IMR-90 (cell line): ENCODE data around the gene RAD51B. TPM values are rescaled to one million over a fixed set of nuclear protein-coding genes. Genes with fewer than 3 reads are reported as not detected.

Source experiments
- ATAC-seq: fragments of 200-7000 bp; cut with Tn5 transposase; 2 replicates; pipeline ENCODE4 v1.9.1; 2020; ENCODE audit warnings: low read depth, mild to moderate bottlenecking, moderate library complexity
- BruUV-seq: library from RNA; stranded (reverse); fragments of 400-500 nt; replicated peaks from 2 replicates; lab custom pipeline; 2021; lab: Mats Ljungman, UMichigan
- CTCF ChIA-PET: fragments of 300-600 bp; formaldehyde crosslinking; extraction: SDS; loops from one replicate; lab custom pipeline; 2021; ENCODE audit warnings: antibody characterized with exemption; lab: Yijun Ruan, JAX
- POLR2A ChIA-PET: fragments of 300-600 bp; sonication (Branson Sonifier 250); formaldehyde crosslinking; loops from one replicate; lab custom pipeline; 2022; ENCODE audit warnings: antibody characterized with exemption; ENCODE audit not compliant: unreplicated experiment; lab: Charles Lee
- DNase-seq: peaks from one replicate; pipeline ENCODE4 v3.0.0; 2013
- H2AFZ ChIP-seq: replicated peaks from 2 replicates; pipeline ENCODE3; 2013; ENCODE audit warnings: low read length, mild to moderate bottlenecking; ENCODE audit not compliant: poor library complexity
- H2AK5ac ChIP-seq: 2 replicates; pipeline ENCODE4 v1.6.1; 2013; ENCODE audit warnings: low read depth, low read length, inconsistent platforms
- H2AK9ac ChIP-seq: replicated peaks from 2 replicates; pipeline ENCODE3; 2013; ENCODE audit warnings: mild to moderate bottlenecking, low read depth, low read length, moderate library complexity; ENCODE audit not compliant: poor library complexity
- H2BK120ac ChIP-seq: 2 replicates; pipeline ENCODE4 v1.6.1; 2013; ENCODE audit warnings: low read depth, low read length, inconsistent platforms
- H2BK15ac ChIP-seq: 3 replicates; pipeline ENCODE4 v1.6.1; 2013; ENCODE audit warnings: low read depth, low read length, inconsistent platforms
- H2BK20ac ChIP-seq: 2 replicates; pipeline ENCODE4 v1.6.1; 2013; ENCODE audit warnings: low read depth, mild to moderate bottlenecking, inconsistent platforms, low read length, moderate library complexity
- H2BK5ac ChIP-seq: 2 replicates; pipeline ENCODE4 v1.6.1; 2013; ENCODE audit warnings: mild to moderate bottlenecking, low read depth, low read length, inconsistent platforms; ENCODE audit not compliant: poor library complexity, severe bottlenecking
- H3K14ac ChIP-seq: replicated peaks from 2 replicates; pipeline ENCODE4 v1.6.1; 2013; ENCODE audit warnings: low read depth, low read length, inconsistent platforms
- H3K18ac ChIP-seq: 2 replicates; pipeline ENCODE4 v1.6.1; 2013; ENCODE audit warnings: low read depth, low read length, control low read depth
- H3K23ac ChIP-seq: 2 replicates; pipeline ENCODE4 v1.6.1; 2013; ENCODE audit warnings: low read depth, low read length, inconsistent platforms
- H3K27ac ChIP-seq: 2 replicates; pipeline ENCODE4 v1.5.1; 2013; ENCODE audit warnings: mild to moderate bottlenecking, control low read depth, low read length; ENCODE audit not compliant: insufficient read depth
- H3K27me3 ChIP-seq: 2 replicates; pipeline ENCODE4 v1.6.1; 2013; ENCODE audit warnings: low read length; ENCODE audit not compliant: control insufficient read depth, insufficient read depth
- H3K36me3 ChIP-seq: 2 replicates; pipeline ENCODE4 v1.6.1; 2013; ENCODE audit warnings: low read length, mixed read lengths; ENCODE audit not compliant: control insufficient read depth, insufficient read depth
- H3K4ac ChIP-seq: 2 replicates; pipeline ENCODE4 v1.6.1; 2013; ENCODE audit warnings: low read depth, low read length, inconsistent platforms
- H3K4me1 ChIP-seq: 2 replicates; pipeline ENCODE4 v1.6.1; 2013; ENCODE audit warnings: low read length, mixed read lengths; ENCODE audit not compliant: control insufficient read depth, insufficient read depth
- H3K4me2 ChIP-seq: 2 replicates; pipeline ENCODE4 v1.6.1; 2013; ENCODE audit warnings: low read depth, mild to moderate bottlenecking, control low read depth, low read length, moderate library complexity
- H3K4me3 ChIP-seq: 2 replicates; pipeline ENCODE4 v1.5.1; 2013; ENCODE audit warnings: low read depth, mild to moderate bottlenecking, control low read depth, low read length, moderate library complexity; ENCODE audit not compliant: insufficient read depth
- H3K56ac ChIP-seq: 2 replicates; pipeline ENCODE4 v1.6.1; 2013; ENCODE audit warnings: low read length, inconsistent platforms; ENCODE audit not compliant: insufficient read depth; ENCODE audit errors: extremely low read depth
- H3K79me1 ChIP-seq, 2 experiments: 2 replicates each; pipeline ENCODE4 v1.6.1; 2013; ENCODE audit warnings: low read length in 2 of 2, inconsistent platforms in 1 of 2, low read depth in 1 of 2
- H3K9ac ChIP-seq: 2 replicates; pipeline ENCODE4 v1.6.1; 2013; ENCODE audit warnings: low read depth, low read length, control low read depth
- H3K9me1 ChIP-seq: 2 replicates; pipeline ENCODE4 v1.6.1; 2013; ENCODE audit warnings: low read length, inconsistent platforms; ENCODE audit not compliant: insufficient read depth
- H3K9me3 ChIP-seq: 2 replicates; pipeline ENCODE4 v1.6.1; 2013; ENCODE audit warnings: low read length; ENCODE audit not compliant: control insufficient read depth, insufficient read depth
- H4K20me1 ChIP-seq: 2 replicates; pipeline ENCODE4 v1.6.1; 2013; ENCODE audit warnings: low read length, inconsistent platforms; ENCODE audit not compliant: insufficient read depth
- H4K5ac ChIP-seq: 2 replicates; pipeline ENCODE4 v1.6.1; 2013; ENCODE audit warnings: mild to moderate bottlenecking, low read depth, low read length, control low read depth
- H4K8ac ChIP-seq, 2 experiments: 2 replicates each; pipeline ENCODE4 v1.6.1; 2013; ENCODE audit warnings: low read depth in 2 of 2, low read length in 2 of 2, control low read depth in 1 of 2, inconsistent platforms in 1 of 2
- H4K91ac ChIP-seq: 2 replicates; pipeline ENCODE4 v1.6.1; 2013; ENCODE audit warnings: low read depth, low read length, inconsistent platforms; ENCODE audit not compliant: insufficient read depth
- BHLHE40 ChIP-seq: fragments of 150-350 bp; IDR thresholded peaks from 2 replicates; pipeline ENCODE4 v1.6.1; 2016; ENCODE audit warnings: mild to moderate bottlenecking, low read depth, low read length
- CEBPB ChIP-seq: IDR thresholded peaks from 2 replicates; pipeline ENCODE4 v1.6.1; 2012; ENCODE audit warnings: low read depth, low read length, improper control_type of control experiment
- CHD1 ChIP-seq: IDR thresholded peaks from 2 replicates; pipeline ENCODE4 v1.6.1; 2012; ENCODE audit warnings: low read depth, low read length, improper control_type of control experiment
- FOS ChIP-seq: fragments of 150-350 bp; IDR thresholded peaks from 2 replicates; pipeline ENCODE4 v1.6.1; 2016; ENCODE audit warnings: low read depth, low read length
- MAFK ChIP-seq: IDR thresholded peaks from 2 replicates; pipeline ENCODE4 v1.6.1; 2012; ENCODE audit warnings: low read depth, low read length, improper control_type of control experiment
- MAZ ChIP-seq: IDR thresholded peaks from 2 replicates; pipeline ENCODE4 v1.6.1; 2012; ENCODE audit warnings: low read depth, mild to moderate bottlenecking, low read length, improper control_type of control experiment, moderate library complexity, borderline replicate concordance
- MXI1 ChIP-seq: IDR thresholded peaks from 2 replicates; pipeline ENCODE4 v1.6.1; 2012; ENCODE audit warnings: low read depth, mild to moderate bottlenecking, low read length, moderate library complexity, borderline replicate concordance
- RCOR1 ChIP-seq: IDR thresholded peaks from 2 replicates; pipeline ENCODE4 v1.6.1; 2012; ENCODE audit warnings: mild to moderate bottlenecking, low read length, improper control_type of control experiment; ENCODE audit not compliant: insufficient replicate concordance
- SMC3 ChIP-seq: fragments of 150-350 bp; IDR thresholded peaks from 2 replicates; pipeline ENCODE4 v1.6.1; 2016; ENCODE audit warnings: low read depth, mild to moderate bottlenecking, antibody characterized with exemption, low read length, moderate library complexity
- WGBS, 2 experiments: methylation state at CpG; one replicate each; pipeline versions ENCODE4 v1.1.5 to v1.1.7; 2013; ENCODE audit warnings: missing lambda C conversion rate in 2 of 2; ENCODE audit not compliant: insufficient read length in 1 of 2; ENCODE audit errors: extremely low coverage in 2 of 2; 5-methylcytosine and 5-hydroxymethylcytosine counted together
- dilution Hi-C: fragments of 300-500 bp; cut with HindIII; formaldehyde crosslinking; loops from one replicate; pipeline ENCODE4 v1.14.3; 2018; ENCODE audit warnings: low sequenced_read_pairs; ENCODE audit not compliant: unreplicated experiment
- in situ Hi-C: fragments of 300-500 bp; cut with MboI; formaldehyde crosslinking; loops from 3 replicates; pipeline ENCODE4 v1.14.3; 2019; ENCODE audit warnings: low sequenced_read_pairs, inconsistent platforms, mixed read lengths
- intact Hi-C: fragments of 100-400 bp; cut with micrococcal nuclease; formaldehyde crosslinking; loops from 2 replicates; pipeline ENCODE4 v1.10.0; 2022
- polyA plus RNA-seq, 3 experiments: library from polyadenylated mRNA; depleted of rRNA; stranded (reverse); fragments of >200 nt; gene quantifications; 2 replicates each; pipeline ENCODE4 v1.2.3, GENCODE V29; 2012; ENCODE audit warnings: low replicate concordance in 1 of 3
- total RNA-seq: library from RNA; depleted of rRNA; stranded (reverse); fragments of >200 nt; gene quantifications from 2 replicates; pipeline ENCODE4 v1.2.3, GENCODE V29; 2012
- TF ChIP-seq, protein P1 (sequence below): fragments of 150-350 bp; IDR thresholded peaks from 2 replicates; pipeline ENCODE4 v1.6.1; 2017; ENCODE audit warnings: mild to moderate bottlenecking, antibody characterized with exemption, low read length, low read depth

The RAD51B gene
- total and polyA plus RNA-seq, 2 of the 4 experiments (the other 2 are of a cell fraction) = 5.1 to 18.8 TPM

- Histone ChIP-seq H3K4me3 (no peak overlapping the region), H3K9ac (no peak overlapping the region), H2BK5ac (no peak overlapping the region), H2BK15ac (no peak overlapping the region), H3K27me3 (no peaks in the 10 kb centered on the region; the same call in 1 of the 2 replicates), H3K56ac (no peak overlapping the region), H2BK20ac (no peak overlapping the region), H3K9me1 (no peaks in the 10 kb centered on the region), H2AK9ac (no peak overlapping the region), H2BK120ac (no peak overlapping the region), H3K23ac (no peak overlapping the region), H2AK5ac (no peak overlapping the region), H3K27ac (no peak overlapping the region), H2AFZ (no peak overlapping the region), H3K36me3 (no peaks in the 10 kb centered on the region), H3K18ac (peak overlapping the region; percentile 30; the same call in 1 of the 2 replicates), H3K4ac (no peak overlapping the region), H4K91ac (no peak overlapping the region), H4K20me1 (no peaks in the 10 kb centered on the region), H3K14ac (no peak overlapping the region), H3K4me2 (no peak overlapping the region; the same call in 1 of the 2 replicates), H3K9me3 (no peaks in the 10 kb centered on the region), H4K5ac (no peak overlapping the region), H3K79me1 (no peaks in the 10 kb centered on the region), H4K8ac (no peak overlapping the region), H3K4me1 (no peaks in the 10 kb centered on the region)
- ATAC-seq = no peak
- BruUV-seq = no TSS peak
- intact Hi-C loops = no loop called here
- CTCF ChIA-PET = no interaction called here
- POLR2A ChIA-PET = no interaction called here
- no CpG with 5 or more reads among the region's 2 CpGs for WGBS, 2 experiments
- dilution Hi-C loops = no loop called here
- TF ChIP-seq SMC3 (no peak), BHLHE40 (no peak), CEBPB (no peak), MAFK (no peak), RCOR1 (no peak), FOS (no peak), MXI1 (no peak), MAZ (no peak), CHD1 (no peak)
- TF ChIP-seq, protein P1, sequence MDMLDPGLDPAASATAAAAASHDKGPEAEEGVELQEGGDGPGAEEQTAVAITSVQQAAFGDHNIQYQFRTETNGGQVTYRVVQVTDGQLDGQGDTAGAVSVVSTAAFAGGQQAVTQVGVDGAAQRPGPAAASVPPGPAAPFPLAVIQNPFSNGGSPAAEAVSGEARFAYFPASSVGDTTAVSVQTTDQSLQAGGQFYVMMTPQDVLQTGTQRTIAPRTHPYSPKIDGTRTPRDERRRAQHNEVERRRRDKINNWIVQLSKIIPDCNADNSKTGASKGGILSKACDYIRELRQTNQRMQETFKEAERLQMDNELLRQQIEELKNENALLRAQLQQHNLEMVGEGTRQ = no peak
- no peak for DNase-seq
- in situ Hi-C loops = no loop called here
Measured at GRCh38 chr14:67962215-67962644, 142.7 kb downstream of the RAD51B start.
